ENCODE measurements around the gene PAWR. TPM values are rescaled to one million over a fixed set of nuclear protein-coding genes. Genes with fewer than 3 reads are reported as not detected.
"Not testable (repeated sequence)": the region's sequence is repeated elsewhere in the genome, so short reads cannot be mapped to it uniquely, and the experiment has no call there.

PAWR gene
- total RNA-seq, 1 donor from 2014 or later = 55.9 TPM

- peak; percentile 75 for ATAC-seq
Measured at GRCh38 chr12:79685068-79685467, 5.7 kb downstream of the PAWR start.

- ATAC-seq = not testable (repeated sequence)
Measured at GRCh38 chr12:79684338-79684737, 6.4 kb downstream of the PAWR start.

GRCh38 chr12:79682593-79682992, 8.2 kb downstream of the PAWR start:
- ATAC-seq = no peak

GRCh38 chr12:79681008-79681590, 9.7 kb downstream of the PAWR start:
- ATAC-seq = peak; percentile 82

- ATAC-seq = no peak
Measured at GRCh38 chr12:79680051-79680450, 10.7 kb downstream of the PAWR start.

GRCh38 chr12:79678306-79678705, 12.5 kb downstream of the PAWR start:
- ATAC-seq = peak; percentile 16

GRCh38 chr12:79677672-79678071, 13.1 kb downstream of the PAWR start:
- no peak for ATAC-seq

- ATAC-seq = no peak
Measured at GRCh38 chr12:79676579-79676978, 14.2 kb downstream of the PAWR start.

GRCh38 chr12:79674629-79675028, 16.1 kb downstream of the PAWR start:
- peak; percentile 50 for ATAC-seq

GRCh38 chr12:79673354-79673753, 17.4 kb downstream of the PAWR start:
- ATAC-seq = peak; percentile 95

GRCh38 chr12:79668113-79668512, 22.7 kb downstream of the PAWR start:
- ATAC-seq = no peak

GRCh38 chr12:79665212-79665887, 25.4 kb downstream of the PAWR start:
- no peak for ATAC-seq

- no peak for ATAC-seq
Measured at GRCh38 chr12:79664518-79664917, 26.2 kb downstream of the PAWR start.

GRCh38 chr12:79662046-79662811, 28.5 kb downstream of the PAWR start:
- no peak for ATAC-seq

- ATAC-seq = no peak
Measured at GRCh38 chr12:79661629-79662028, 29.1 kb downstream of the PAWR start.

- no peak for ATAC-seq
Measured at GRCh38 chr12:79659961-79660431, 30.8 kb downstream of the PAWR start.

- no peak for ATAC-seq
Measured at GRCh38 chr12:79658221-79658620, 32.5 kb downstream of the PAWR start.

GRCh38 chr12:79657136-79657535, 33.6 kb downstream of the PAWR start:
- no peak for ATAC-seq

GRCh38 chr12:79655036-79655435, 35.7 kb downstream of the PAWR start:
- no peak for ATAC-seq

- ATAC-seq = no peak
Measured at GRCh38 chr12:79652521-79652920, 38.2 kb downstream of the PAWR start.

GRCh38 chr12:79650440-79650839, 40.3 kb downstream of the PAWR start:
- ATAC-seq = no peak

GRCh38 chr12:79648881-79649280, 41.9 kb downstream of the PAWR start:
- ATAC-seq = no peak

- not testable (repeated sequence) for ATAC-seq
Measured at GRCh38 chr12:79646843-79647242, 43.9 kb downstream of the PAWR start.

GRCh38 chr12:79645235-79645630, 45.5 kb downstream of the PAWR start:
- ATAC-seq = no peak

All from esophagus mucosa (tissue), 1 donor.